ENCODE measurements around the gene PRSS16.
A peak's percentile ranks its signal among the peaks of the same experiment; 100 is the strongest.
"Not testable (repeated sequence)": the region's sequence is repeated elsewhere in the genome, so short reads cannot be mapped to it uniquely, and the experiment has no call there.

The PRSS16 gene

GRCh38 chr6:27251606-27252251 lies 4.2 kb downstream of the PRSS16 start:
- TF ChIP-seq JUND (IDR thresholded peaks at IDR 0.05; ENCODE audit: low read depth), result no peak
- in situ Hi-C loops (cut with HindIII; ENCODE audit: low pct_unique_long_range_greater_than_20kb, low sequenced_read_pairs), result no loop called here
- peak; percentile 95 to 96 for DNase-seq (ENCODE audit: low read depth in 1 of 2, low spot score in 1 of 2)

GRCh38 chr6:27254566-27254965 lies 7.1 kb downstream of the PRSS16 start:
- TF ChIP-seq JUND (IDR thresholded peaks at IDR 0.05; ENCODE audit: low read depth), result no peak
- in situ Hi-C loops (cut with HindIII; ENCODE audit: low pct_unique_long_range_greater_than_20kb, low sequenced_read_pairs), result no loop called here

GRCh38 chr6:27255866-27256265 lies 8.4 kb downstream of the PRSS16 start:
- TF ChIP-seq JUND (IDR thresholded peaks at IDR 0.05; ENCODE audit: low read depth), result no peak
- no peak for DNase-seq (ENCODE audit: low read depth in 1 of 2, low spot score in 1 of 2)
- in situ Hi-C loops (cut with HindIII; ENCODE audit: low pct_unique_long_range_greater_than_20kb, low sequenced_read_pairs), result no loop called here

More at GRCh38 chr6:27254566-27254965, 7.1 kb downstream of the PRSS16 start:
- no peak for DNase-seq (ENCODE audit: low read depth in 1 of 2, low spot score in 1 of 2)

- no peak for TF ChIP-seq JUND (IDR thresholded peaks at IDR 0.05; ENCODE audit: low read depth)
- DNase-seq (ENCODE audit: low read depth in 1 of 2, low spot score in 1 of 2), result no peak
- in situ Hi-C loops (cut with HindIII; ENCODE audit: low pct_unique_long_range_greater_than_20kb, low sequenced_read_pairs), result no loop called here
Measured at GRCh38 chr6:27260369-27260768, 12.9 kb downstream of the PRSS16 start.

- in situ Hi-C loops (cut with HindIII; ENCODE audit: low pct_unique_long_range_greater_than_20kb, low sequenced_read_pairs), result no loop called here
- no peak for DNase-seq (ENCODE audit: low read depth in 1 of 2, low spot score in 1 of 2)
- no peak for TF ChIP-seq JUND (IDR thresholded peaks at IDR 0.05; ENCODE audit: low read depth)
Measured at GRCh38 chr6:27260836-27261375, 13.4 kb downstream of the PRSS16 start.

- no peak for DNase-seq (ENCODE audit: low read depth in 1 of 2, low spot score in 1 of 2)
- no peak for TF ChIP-seq JUND (IDR thresholded peaks at IDR 0.05; ENCODE audit: low read depth)
- in situ Hi-C loops (cut with HindIII; ENCODE audit: low pct_unique_long_range_greater_than_20kb, low sequenced_read_pairs), result no loop called here
Measured at GRCh38 chr6:27263886-27264285, 16.4 kb downstream of the PRSS16 start.

GRCh38 chr6:27267003-27267402 lies 19.5 kb downstream of the PRSS16 start:
- in situ Hi-C loops (cut with HindIII; ENCODE audit: low pct_unique_long_range_greater_than_20kb, low sequenced_read_pairs); DNase-seq (ENCODE audit: low read depth in 1 of 2, low spot score in 1 of 2): not testable (repeated sequence)

GRCh38 chr6:27267857-27268434 lies 20.4 kb downstream of the PRSS16 start:
- no peak for DNase-seq (ENCODE audit: low read depth in 1 of 2, low spot score in 1 of 2)
- in situ Hi-C loops (cut with HindIII; ENCODE audit: low pct_unique_long_range_greater_than_20kb, low sequenced_read_pairs), result no loop called here
- no peak for TF ChIP-seq JUND (IDR thresholded peaks at IDR 0.05; ENCODE audit: low read depth)

- no peak for DNase-seq (ENCODE audit: low read depth in 1 of 2, low spot score in 1 of 2)
- in situ Hi-C loops (cut with HindIII; ENCODE audit: low pct_unique_long_range_greater_than_20kb, low sequenced_read_pairs), result no loop called here
- no peak for TF ChIP-seq JUND (IDR thresholded peaks at IDR 0.05; ENCODE audit: low read depth)
Measured at GRCh38 chr6:27268803-27269202, 21.3 kb downstream of the PRSS16 start.

GRCh38 chr6:27273783-27274182 lies 26.3 kb downstream of the PRSS16 start:
- no peak for DNase-seq (ENCODE audit: low read depth in 1 of 2, low spot score in 1 of 2)
- in situ Hi-C loops (cut with HindIII; ENCODE audit: low pct_unique_long_range_greater_than_20kb, low sequenced_read_pairs), result no loop called here
- TF ChIP-seq JUND (IDR thresholded peaks at IDR 0.05; ENCODE audit: low read depth), result no peak

GRCh38 chr6:27275025-27275956 lies 27.8 kb downstream of the PRSS16 start:
- no peak for TF ChIP-seq JUND (IDR thresholded peaks at IDR 0.05; ENCODE audit: low read depth)
- in situ Hi-C loops (cut with HindIII; ENCODE audit: low pct_unique_long_range_greater_than_20kb, low sequenced_read_pairs), result no loop called here
- no peak for DNase-seq (ENCODE audit: low read depth in 1 of 2, low spot score in 1 of 2)

- no peak for DNase-seq (ENCODE audit: low read depth in 1 of 2, low spot score in 1 of 2)
- no peak for TF ChIP-seq JUND (IDR thresholded peaks at IDR 0.05; ENCODE audit: low read depth)
- in situ Hi-C loops (cut with HindIII; ENCODE audit: low pct_unique_long_range_greater_than_20kb, low sequenced_read_pairs), result no loop called here
Measured at GRCh38 chr6:27279513-27280063, 32.1 kb downstream of the PRSS16 start.

All from T47D (cell line).